GM10266 (cell line): ENCODE results near the gene PRKN.

Experiments used
- DNase-seq: peaks from one replicate; pipeline ENCODE4 v3.0.0; 2012; ENCODE audit errors: extremely low spot score
- CTCF ChIP-seq: IDR thresholded peaks from 2 replicates; pipeline ENCODE4 v1.5.1; 2012; ENCODE audit warnings: mild to moderate bottlenecking, low read depth; ENCODE audit not compliant: control insufficient read depth, insufficient read depth; ENCODE audit errors: missing control alignments

The PRKN gene

GRCh38 chr6:161804838-161805237 lies 922.7 kb downstream of the PRKN start:
- no peak for TF ChIP-seq CTCF
- DNase-seq: no peak

GRCh38 chr6:161803131-161803530 lies 924.4 kb downstream of the PRKN start:
- no peak for DNase-seq
- no peak for TF ChIP-seq CTCF

GRCh38 chr6:161802231-161802630 lies 925.3 kb downstream of the PRKN start:
- DNase-seq: no peak
- no peak for TF ChIP-seq CTCF

- TF ChIP-seq CTCF: no peak
Observed at GRCh38 chr6:161798844-161799394, 928.6 kb downstream of the PRKN start.

GRCh38 chr6:161796681-161797080 lies 930.9 kb downstream of the PRKN start:
- TF ChIP-seq CTCF: no peak

More at GRCh38 chr6:161798844-161799394, 928.6 kb downstream of the PRKN start:
- no peak for DNase-seq

GRCh38 chr6:161792851-161793493 lies 934.6 kb downstream of the PRKN start:
- DNase-seq: no peak

More at GRCh38 chr6:161796681-161797080, 930.9 kb downstream of the PRKN start:
- DNase-seq: no peak

GRCh38 chr6:161788531-161788930 lies 939.0 kb downstream of the PRKN start:
- no peak for DNase-seq
- no peak for TF ChIP-seq CTCF

More at GRCh38 chr6:161792851-161793493, 934.6 kb downstream of the PRKN start:
- no peak for TF ChIP-seq CTCF
